ENCODE results near the gene PAK5.

DNA sequence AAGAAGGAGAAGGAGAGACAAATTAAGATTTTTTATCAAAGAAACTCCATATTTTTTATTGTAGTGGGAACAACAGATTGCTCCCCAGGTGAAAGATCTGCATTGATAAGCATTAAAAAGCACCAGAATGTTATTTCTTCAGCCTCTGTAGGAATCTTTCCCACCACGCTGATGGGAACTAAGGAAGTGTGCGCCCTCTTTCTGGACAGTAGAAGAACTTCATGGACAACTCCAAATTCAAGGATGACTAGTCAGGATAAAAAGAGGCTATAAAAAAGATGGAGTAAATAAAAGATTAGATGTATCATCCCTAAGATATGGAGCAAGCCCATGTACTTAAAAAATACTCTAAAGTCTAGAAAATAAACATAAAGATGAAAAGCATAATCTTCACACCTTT, 45.8 kb upstream of the PAK5 start:
- TF ChIP-seq, protein P1, sequence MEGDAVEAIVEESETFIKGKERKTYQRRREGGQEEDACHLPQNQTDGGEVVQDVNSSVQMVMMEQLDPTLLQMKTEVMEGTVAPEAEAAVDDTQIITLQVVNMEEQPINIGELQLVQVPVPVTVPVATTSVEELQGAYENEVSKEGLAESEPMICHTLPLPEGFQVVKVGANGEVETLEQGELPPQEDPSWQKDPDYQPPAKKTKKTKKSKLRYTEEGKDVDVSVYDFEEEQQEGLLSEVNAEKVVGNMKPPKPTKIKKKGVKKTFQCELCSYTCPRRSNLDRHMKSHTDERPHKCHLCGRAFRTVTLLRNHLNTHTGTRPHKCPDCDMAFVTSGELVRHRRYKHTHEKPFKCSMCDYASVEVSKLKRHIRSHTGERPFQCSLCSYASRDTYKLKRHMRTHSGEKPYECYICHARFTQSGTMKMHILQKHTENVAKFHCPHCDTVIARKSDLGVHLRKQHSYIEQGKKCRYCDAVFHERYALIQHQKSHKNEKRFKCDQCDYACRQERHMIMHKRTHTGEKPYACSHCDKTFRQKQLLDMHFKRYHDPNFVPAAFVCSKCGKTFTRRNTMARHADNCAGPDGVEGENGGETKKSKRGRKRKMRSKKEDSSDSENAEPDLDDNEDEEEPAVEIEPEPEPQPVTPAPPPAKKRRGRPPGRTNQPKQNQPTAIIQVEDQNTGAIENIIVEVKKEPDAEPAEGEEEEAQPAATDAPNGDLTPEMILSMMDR (IDR thresholded peaks at IDR 0.05; ENCODE audit: low read length): no peak
- no peak for TF ChIP-seq EZH2phosphoT487 (IDR thresholded peaks at IDR 0.05; ENCODE audit: low read length)
